Subcutaneous abdominal adipose tissue (tissue), 5 donors: ENCODE measurements around the gene COIL.

Experiments
- H3K27ac ChIP-seq: one replicate; pipeline ENCODE4 v1.7.0; 2013; ENCODE audit warnings: low read depth, mild to moderate bottlenecking, inconsistent platforms, low read length, moderate library complexity
- H3K27me3 ChIP-seq, 5 donors: one replicate each; pipeline ENCODE4 v1.7.0; 2013; ENCODE audit warnings: low read length in 5 of 5, inconsistent platforms in 1 of 5; ENCODE audit not compliant: control insufficient read depth in 5 of 5, insufficient read depth in 4 of 5
- H3K36me3 ChIP-seq, 5 donors: one replicate each; pipeline ENCODE4 v1.7.0; 2013; ENCODE audit warnings: low read length in 5 of 5; ENCODE audit not compliant: control insufficient read depth in 5 of 5, insufficient read depth in 5 of 5
- H3K4me1 ChIP-seq, 5 donors: one replicate each; pipeline ENCODE4 v1.7.0; 2013; ENCODE audit warnings: low read length in 5 of 5, mild to moderate bottlenecking in 3 of 5, moderate library complexity in 1 of 5; ENCODE audit not compliant: control insufficient read depth in 5 of 5, insufficient read depth in 5 of 5
- H3K4me3 ChIP-seq, 5 donors: one replicate each; pipeline ENCODE4 v1.7.0; 2013; ENCODE audit warnings: low read length in 5 of 5, low read depth in 1 of 5
- H3K9ac ChIP-seq, 5 donors: one replicate each; pipeline ENCODE4 v1.7.0; 2013; ENCODE audit warnings: low read length in 5 of 5, mild to moderate bottlenecking in 4 of 5, moderate library complexity in 3 of 5
- H3K9me3 ChIP-seq, 5 donors: one replicate each; pipeline ENCODE4 v1.7.0; 2013; ENCODE audit warnings: low read length in 5 of 5; ENCODE audit not compliant: control insufficient read depth in 5 of 5
- donor health status: healthy.
- donor health status: healthy.
- donor health status: healthy.
- donor health status: healthy.
- donor health status: healthy.

The COIL gene

DNA sequence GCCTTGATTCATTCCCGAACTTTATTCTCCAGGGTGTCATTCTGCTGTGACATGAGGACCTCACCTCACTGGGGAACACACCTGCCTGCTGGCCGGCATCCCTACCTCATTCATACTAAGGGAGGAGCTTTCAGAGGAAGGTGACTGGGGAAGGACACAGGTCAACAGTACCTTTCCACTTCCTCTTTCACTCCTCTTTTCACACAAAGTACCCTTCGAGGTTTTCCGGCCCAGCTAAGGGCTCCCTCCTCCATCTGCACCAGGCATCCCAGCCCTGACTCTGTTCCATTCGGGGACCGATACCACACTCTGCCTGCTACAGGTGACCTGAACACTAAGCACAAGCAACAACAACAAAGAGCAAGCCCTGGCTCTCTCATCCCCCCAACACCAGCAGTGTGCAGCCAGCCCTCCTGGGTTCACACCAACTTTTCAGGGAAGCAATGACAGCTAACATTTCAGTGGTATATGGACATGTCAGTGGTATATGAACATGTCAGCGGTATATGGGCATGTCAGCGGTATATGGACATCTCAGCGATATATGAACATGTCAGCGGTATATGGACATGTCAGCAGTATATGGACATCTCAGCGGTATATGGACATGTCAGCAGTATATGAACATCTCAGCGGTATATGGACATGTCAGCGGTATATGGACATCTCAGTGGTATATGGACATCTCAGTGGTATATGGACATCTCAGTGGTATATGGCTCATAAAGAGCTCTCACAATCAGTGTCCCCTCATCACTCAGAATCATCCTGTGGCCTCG is 63.0 kb downstream of the COIL start:
- Histone ChIP-seq H3K4me3 (no peak overlapping the region), H3K9me3 (no peaks in the 10 kb centered on the region), H3K27ac (no peak overlapping the region), H3K27me3 (no peaks in the 10 kb centered on the region), H3K9ac (no peak overlapping the region), H3K36me3 (peaks cover 0 to 98% (median 88%) of the 10 kb centered on the region in 5 donors), H3K4me1 (peaks cover 0 to 20% (median 0%) of the 10 kb centered on the region in 5 donors)

DNA sequence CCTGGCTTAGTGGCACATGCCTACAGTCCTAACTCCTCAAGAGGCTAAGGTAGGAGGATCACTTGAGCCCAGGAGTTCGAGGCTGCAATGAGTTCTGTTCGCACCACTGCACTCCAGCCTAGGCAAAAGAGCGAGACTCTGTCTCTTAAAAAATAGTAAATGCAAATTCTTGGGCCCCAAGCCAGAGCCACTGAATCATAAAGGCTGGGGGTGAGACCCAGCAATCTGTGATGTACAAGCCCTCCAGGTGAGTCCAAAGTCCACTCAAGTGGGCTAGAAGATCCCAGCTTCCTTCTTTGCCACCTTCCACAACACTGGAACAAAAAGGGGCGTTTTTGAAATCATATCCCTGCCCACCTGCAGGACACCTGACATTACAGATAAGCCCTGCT is 63.9 kb downstream of the COIL start:
- Histone ChIP-seq H3K36me3 (peaks cover 6 to 98% (median 88%) of the 10 kb centered on the region in 5 donors), H3K4me1 (peaks cover 0 to 13% (median 0%) of the 10 kb centered on the region in 5 donors), H3K27ac (no peak overlapping the region), H3K27me3 (no peaks in the 10 kb centered on the region), H3K4me3 (no peak overlapping the region), H3K9me3 (no peaks in the 10 kb centered on the region), H3K9ac (no peak overlapping the region)

DNA sequence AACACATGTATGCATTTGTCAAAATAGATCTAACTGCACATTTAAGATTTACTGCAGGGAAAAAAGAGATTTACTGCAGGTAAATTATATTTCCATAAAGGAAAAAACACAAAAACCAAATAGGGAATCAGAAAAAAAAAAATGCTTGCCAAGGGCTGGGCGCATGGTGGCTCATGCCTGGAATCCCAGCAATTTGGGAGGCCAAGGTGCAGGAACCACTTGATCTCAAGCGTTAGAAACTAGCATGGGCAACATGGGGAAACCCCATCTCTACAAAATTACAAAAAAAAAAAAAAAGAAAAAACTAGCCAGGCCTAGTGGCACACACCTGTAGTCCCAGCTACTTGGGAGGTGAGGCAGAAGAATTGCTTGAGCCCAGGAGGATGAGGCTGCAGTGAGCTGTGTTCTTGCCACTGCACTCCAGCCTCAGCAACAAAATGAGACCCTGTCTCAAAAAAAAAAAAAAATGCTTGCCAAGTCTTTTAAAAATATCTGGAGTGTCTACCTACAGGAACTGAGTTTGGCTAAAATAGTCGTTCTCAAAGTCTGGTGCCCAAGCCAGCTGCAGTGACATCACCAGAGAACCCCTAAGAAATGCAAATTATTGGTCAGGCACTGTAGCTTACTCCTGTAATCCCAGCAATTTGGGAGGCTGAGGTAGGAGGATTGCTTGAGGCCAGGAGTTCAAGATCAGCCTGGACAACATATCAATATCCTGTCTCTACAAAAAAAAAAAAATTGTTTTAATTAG is 64.5 kb downstream of the COIL start:
- H3K9me3 ChIP-seq: no peaks in the 10 kb centered on the region
- H3K27me3 ChIP-seq: no peaks in the 10 kb centered on the region
- no peak overlapping the region for H3K27ac ChIP-seq
- no peak overlapping the region for H3K9ac ChIP-seq
- H3K36me3 ChIP-seq: peaks cover 6 to 98% (median 88%) of the 10 kb centered on the region in 5 donors
- no peak overlapping the region for H3K4me3 ChIP-seq
- peaks cover 0 to 10% (median 0%) of the 10 kb centered on the region in 5 donors for H3K4me1 ChIP-seq

DNA sequence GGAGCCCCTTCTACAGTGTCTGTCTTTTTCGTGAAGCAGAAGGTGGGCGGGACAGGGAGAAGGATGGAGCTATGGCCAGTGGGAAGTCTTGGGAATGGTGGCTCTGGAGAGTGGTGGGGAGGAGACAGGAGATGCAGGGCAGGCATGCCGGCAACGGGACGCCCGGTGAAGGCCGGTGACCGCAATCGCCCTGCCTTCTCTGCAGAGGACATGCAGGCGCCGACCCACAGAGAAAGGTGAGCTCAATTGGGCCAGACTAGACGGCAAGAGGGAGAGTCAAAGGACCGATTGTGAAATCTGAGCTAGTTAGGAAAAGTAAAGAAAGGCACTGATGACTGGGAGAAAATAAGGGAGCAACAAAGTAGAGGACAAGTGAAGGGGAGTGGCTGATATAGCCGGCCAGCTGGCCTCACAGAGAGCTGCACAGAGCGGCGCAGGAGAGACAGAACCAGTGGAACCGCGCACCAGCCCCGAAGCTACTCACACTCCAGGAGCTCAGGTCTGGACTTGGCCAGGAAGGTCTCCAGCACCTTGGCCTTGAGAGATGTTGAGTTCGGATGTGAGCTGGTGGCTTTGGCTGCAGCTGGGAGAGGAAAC is 65.9 kb downstream of the COIL start:
- H3K4me1 ChIP-seq: peaks cover 0 to 9% (median 0%) of the 10 kb centered on the region in 5 donors
- H3K9me3 ChIP-seq: no peaks in the 10 kb centered on the region
- H3K27ac ChIP-seq: no peak overlapping the region
- no peaks in the 10 kb centered on the region for H3K27me3 ChIP-seq
- peaks cover 6 to 98% (median 88%) of the 10 kb centered on the region in 5 donors for H3K36me3 ChIP-seq
- H3K4me3 ChIP-seq: no peak overlapping the region
- no peak overlapping the region for H3K9ac ChIP-seq

DNA sequence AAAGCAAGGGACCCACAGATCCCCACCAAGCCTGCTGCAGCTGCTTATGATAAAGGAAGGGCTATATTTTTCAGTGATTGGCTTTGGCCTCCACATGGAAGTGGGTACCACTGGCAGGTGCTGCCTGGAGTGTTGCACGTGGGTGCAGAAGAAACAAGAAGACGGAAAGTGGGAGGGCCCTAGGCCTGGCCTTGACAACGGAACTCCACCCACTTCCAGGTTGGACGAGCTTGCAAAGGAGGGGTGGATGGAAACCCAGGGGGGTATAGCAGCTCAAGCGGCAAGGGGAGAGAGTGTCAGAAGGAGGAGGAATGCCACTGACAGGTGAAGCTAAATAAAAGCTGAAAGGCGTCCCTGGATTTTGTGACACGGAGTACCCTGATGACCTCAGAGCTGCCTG is 67.3 kb downstream of the COIL start:
- Histone ChIP-seq H3K9me3 (no peaks in the 10 kb centered on the region), H3K36me3 (peaks cover 11 to 97% (median 85%) of the 10 kb centered on the region in 5 donors), H3K4me3 (no peak overlapping the region), H3K9ac (no peak overlapping the region), H3K27ac (no peak overlapping the region), H3K4me1 (peaks cover 0 to 9% (median 0%) of the 10 kb centered on the region in 5 donors), H3K27me3 (no peaks in the 10 kb centered on the region)

DNA sequence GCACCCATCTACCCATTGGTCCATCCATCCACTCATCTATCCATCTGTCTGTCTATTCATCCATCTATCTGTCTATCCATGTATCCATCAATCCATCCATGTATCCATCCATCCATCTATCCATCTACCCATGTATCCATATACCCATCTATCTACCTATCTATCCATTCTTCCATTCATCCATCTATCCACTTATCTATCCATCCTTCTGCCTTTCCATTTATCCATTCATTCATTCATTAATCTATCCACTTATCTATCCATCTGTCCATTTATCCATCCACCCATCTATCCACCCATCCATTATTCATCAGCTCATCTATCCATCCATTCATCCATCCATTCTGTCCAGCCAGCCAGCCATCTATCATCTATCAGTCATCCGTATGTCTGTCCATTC is 68.5 kb downstream of the COIL start:
- Histone ChIP-seq H3K27ac (no peak overlapping the region), H3K9me3 (peaks cover 0 to 9% (median 6%) of the 10 kb centered on the region in 5 donors), H3K27me3 (no peaks in the 10 kb centered on the region), H3K4me3 (no peak overlapping the region), H3K9ac (no peak overlapping the region), H3K36me3 (peaks cover 11 to 95% (median 81%) of the 10 kb centered on the region in 5 donors), H3K4me1 (peaks cover 0 to 9% (median 0%) of the 10 kb centered on the region in 5 donors)

DNA sequence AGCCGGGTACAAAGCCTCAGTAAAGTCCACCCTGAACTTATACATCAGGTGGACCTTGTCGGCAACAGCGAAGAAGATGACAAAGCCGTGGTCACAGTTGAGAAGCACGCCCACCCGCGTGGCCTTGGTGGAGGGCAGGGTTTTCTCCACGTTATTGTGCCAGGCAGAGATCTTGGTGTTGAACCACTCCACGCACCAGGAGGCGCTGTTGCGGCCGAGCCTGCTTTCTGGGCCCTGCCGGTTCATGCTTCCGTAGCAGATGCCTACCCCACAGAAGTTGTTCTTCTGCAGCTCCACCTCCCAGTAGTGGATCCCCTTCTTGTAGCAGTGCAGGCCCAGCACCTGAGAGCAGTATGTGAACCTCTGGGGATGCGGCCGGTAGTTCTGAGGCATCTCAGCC is 69.1 kb downstream of the COIL start:
- H3K9ac ChIP-seq: no peak overlapping the region
- no peak overlapping the region for H3K27ac ChIP-seq
- H3K27me3 ChIP-seq: no peaks in the 10 kb centered on the region
- H3K4me1 ChIP-seq: peaks cover 0 to 9% (median 0%) of the 10 kb centered on the region in 5 donors
- H3K4me3 ChIP-seq: no peak overlapping the region
- H3K9me3 ChIP-seq: peaks cover 0 to 9% (median 6%) of the 10 kb centered on the region in 5 donors
- peaks cover 12 to 95% (median 76%) of the 10 kb centered on the region in 5 donors for H3K36me3 ChIP-seq

DNA sequence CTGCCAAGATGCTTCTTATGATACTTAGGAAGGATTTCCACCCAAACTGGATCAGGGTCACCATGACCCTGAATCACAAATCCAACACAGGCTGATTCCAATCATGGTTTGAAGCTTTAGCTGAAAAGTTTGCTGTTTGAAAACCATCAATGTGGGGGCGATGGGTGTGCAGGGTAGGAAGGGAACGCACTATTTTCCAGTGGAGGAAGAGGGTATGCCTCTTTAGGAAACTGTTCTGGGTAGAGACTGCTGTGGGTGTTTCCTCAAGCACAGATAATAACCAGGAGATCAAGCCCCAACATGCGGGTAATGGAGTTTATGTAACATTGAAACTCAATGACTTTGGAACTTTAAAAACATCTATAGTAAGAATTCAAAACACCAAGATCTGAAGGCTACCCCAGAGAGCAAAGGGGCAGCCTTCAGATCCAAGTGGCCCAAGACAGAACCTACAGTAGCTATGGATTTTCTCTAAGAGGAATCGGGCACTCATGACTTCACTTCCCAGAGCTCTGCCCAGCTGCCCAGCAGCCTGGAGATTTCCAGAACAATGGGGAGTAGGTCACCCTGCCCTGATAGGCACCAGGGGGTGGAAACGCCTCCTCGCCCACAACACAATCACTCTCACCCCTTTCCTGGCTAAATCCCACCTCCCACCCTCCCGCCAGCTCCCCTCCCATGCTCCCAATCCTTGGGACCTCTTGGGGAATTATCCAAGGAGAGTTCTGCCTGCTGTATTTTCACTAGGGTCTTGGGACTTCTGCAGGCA is 69.8 kb downstream of the COIL start:
- peaks cover 0 to 9% (median 0%) of the 10 kb centered on the region in 5 donors for H3K4me1 ChIP-seq
- peaks cover 14 to 95% (median 79%) of the 10 kb centered on the region in 5 donors for H3K36me3 ChIP-seq
- H3K27ac ChIP-seq: no peak overlapping the region
- no peaks in the 10 kb centered on the region for H3K27me3 ChIP-seq
- no peak overlapping the region for H3K4me3 ChIP-seq
- H3K9ac ChIP-seq: peak overlapping the region in 1 of 5 donors; percentile 35
- peaks cover 0 to 9% (median 6%) of the 10 kb centered on the region in 5 donors for H3K9me3 ChIP-seq

DNA sequence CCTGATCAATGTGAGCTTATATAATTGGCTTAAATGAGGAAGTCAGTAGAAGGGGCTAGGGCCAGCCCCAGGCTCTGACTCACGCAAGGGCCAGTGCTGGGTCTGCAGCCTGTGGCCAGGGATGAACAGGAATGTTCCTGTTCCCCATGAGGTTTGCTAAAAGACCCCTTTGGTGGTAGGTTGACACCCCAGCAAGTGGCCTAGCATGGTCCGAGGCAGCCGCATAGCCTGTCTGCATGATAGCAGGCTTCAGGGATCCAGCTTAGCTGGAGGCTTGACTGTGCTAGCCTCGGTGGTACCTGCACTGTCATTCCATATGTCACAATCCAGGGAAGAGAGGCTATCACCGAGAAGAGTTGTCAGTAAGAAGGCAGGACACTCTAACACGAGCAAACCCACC is 70.5 kb downstream of the COIL start:
- peaks cover 0 to 13% (median 0%) of the 10 kb centered on the region in 5 donors for H3K4me1 ChIP-seq
- no peaks in the 10 kb centered on the region for H3K27me3 ChIP-seq
- no peak overlapping the region for H3K4me3 ChIP-seq
- H3K27ac ChIP-seq: no peak overlapping the region
- peaks cover 14 to 88% (median 76%) of the 10 kb centered on the region in 5 donors for H3K36me3 ChIP-seq
- peak overlapping the region in 1 of 5 donors; percentile 35 for H3K9ac ChIP-seq
- H3K9me3 ChIP-seq: peaks cover 0 to 9% (median 6%) of the 10 kb centered on the region in 5 donors
